ENCODE results near the gene JPH4. TPM values are rescaled to one million over a fixed set of nuclear protein-coding genes. Genes with fewer than 3 reads are reported as not detected.

Gene JPH4
- polyA plus RNA-seq, 1 donor (not counting 4 experiments of a cell fraction or from before 2014, with no cell fraction given) = 0.01 TPM

GRCh38 chr14:23564876-23565275 is 13.7 kb downstream of the JPH4 start:
- no peak overlapping the region for H3K27ac ChIP-seq (ENCODE audit: control insufficient read depth, insufficient read depth, low read length)
- H3K4me2 ChIP-seq (ENCODE audit: control insufficient read depth, extremely low read depth, insufficient read depth, low read depth, low read length) = no peak overlapping the region
- H3K36me3 ChIP-seq (ENCODE audit: control insufficient read depth in 2 of 2, extremely low read depth in 1 of 2, insufficient read depth in 2 of 2, low read length in 2 of 2) = peaks cover 41 to 44% of the 10 kb centered on the region in 2 experiments
- no peaks in the 10 kb centered on the region for H3K9me1 ChIP-seq (ENCODE audit: control insufficient read depth, extremely low read depth, insufficient read depth, low read length)
- H4K20me1 ChIP-seq (ENCODE audit: control insufficient read depth, extremely low read depth, insufficient read depth, low read length) = peaks cover 3% of the 10 kb centered on the region
- dilution Hi-C loops (cut with MboI; ENCODE audit: extremely low pct_ligation_motif_present, low sequenced_read_pairs) = no loop called here
- H3K4me1 ChIP-seq (ENCODE audit: control insufficient read depth, extremely low read depth, insufficient read depth, low read length) = peaks cover 17% of the 10 kb centered on the region
- no peaks in the 10 kb centered on the region for H3K9me3 ChIP-seq (ENCODE audit: control insufficient read depth, low read depth, low read length)
- no peaks in the 10 kb centered on the region for H3K27me3 ChIP-seq (ENCODE audit: control insufficient read depth, extremely low read depth, insufficient read depth, low read length)
- TF ChIP-seq, protein P1, sequence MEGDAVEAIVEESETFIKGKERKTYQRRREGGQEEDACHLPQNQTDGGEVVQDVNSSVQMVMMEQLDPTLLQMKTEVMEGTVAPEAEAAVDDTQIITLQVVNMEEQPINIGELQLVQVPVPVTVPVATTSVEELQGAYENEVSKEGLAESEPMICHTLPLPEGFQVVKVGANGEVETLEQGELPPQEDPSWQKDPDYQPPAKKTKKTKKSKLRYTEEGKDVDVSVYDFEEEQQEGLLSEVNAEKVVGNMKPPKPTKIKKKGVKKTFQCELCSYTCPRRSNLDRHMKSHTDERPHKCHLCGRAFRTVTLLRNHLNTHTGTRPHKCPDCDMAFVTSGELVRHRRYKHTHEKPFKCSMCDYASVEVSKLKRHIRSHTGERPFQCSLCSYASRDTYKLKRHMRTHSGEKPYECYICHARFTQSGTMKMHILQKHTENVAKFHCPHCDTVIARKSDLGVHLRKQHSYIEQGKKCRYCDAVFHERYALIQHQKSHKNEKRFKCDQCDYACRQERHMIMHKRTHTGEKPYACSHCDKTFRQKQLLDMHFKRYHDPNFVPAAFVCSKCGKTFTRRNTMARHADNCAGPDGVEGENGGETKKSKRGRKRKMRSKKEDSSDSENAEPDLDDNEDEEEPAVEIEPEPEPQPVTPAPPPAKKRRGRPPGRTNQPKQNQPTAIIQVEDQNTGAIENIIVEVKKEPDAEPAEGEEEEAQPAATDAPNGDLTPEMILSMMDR (optimal IDR thresholded peaks at IDR 0.05 in 1 of 3, IDR thresholded peaks at IDR 0.05 in 1 of 3, conservative IDR thresholded peaks at IDR 0.05 in 1 of 3; ENCODE audit: extremely low read depth in 1 of 3, insufficient read depth in 2 of 3, low read length in 3 of 3) = no peak
- TF ChIP-seq EZH2 (IDR thresholded peaks at IDR 0.05; ENCODE audit: low read length) = no peak
- FAIRE-seq (no peak), DNase-seq (ENCODE audit: low read depth, low spot score) (no peak)
- no peak overlapping the region for H3K4me3 ChIP-seq (ENCODE audit: control insufficient read depth in 2 of 3, extremely low read depth in 1 of 3, insufficient read depth in 2 of 3, low read depth in 1 of 3, low read length in 3 of 3)
- no peak overlapping the region for H3K9ac ChIP-seq (ENCODE audit: control insufficient read depth, extremely low read depth, insufficient read depth, low read length)
- no peak overlapping the region for H2AFZ ChIP-seq (ENCODE audit: control insufficient read depth, low read length)
- H3K79me2 ChIP-seq (ENCODE audit: control insufficient read depth, insufficient read depth, low read length) = peaks cover 21% of the 10 kb centered on the region

GRCh38 chr14:23564181-23564812 is 14.3 kb downstream of the JPH4 start:
- dilution Hi-C loops (cut with MboI; ENCODE audit: extremely low pct_ligation_motif_present, low sequenced_read_pairs) = no loop called here
- FAIRE-seq = no peak

More at GRCh38 chr14:23564181-23564812, 14.3 kb downstream of the JPH4 start:
- peaks cover 45 to 48% of the 10 kb centered on the region in 2 experiments for H3K36me3 ChIP-seq (ENCODE audit: control insufficient read depth in 2 of 2, extremely low read depth in 1 of 2, insufficient read depth in 2 of 2, low read length in 2 of 2)
- H3K9me1 ChIP-seq (ENCODE audit: control insufficient read depth, extremely low read depth, insufficient read depth, low read length) = no peaks in the 10 kb centered on the region
- peaks cover 9% of the 10 kb centered on the region for H4K20me1 ChIP-seq (ENCODE audit: control insufficient read depth, extremely low read depth, insufficient read depth, low read length)
- no peak overlapping the region for H3K4me2 ChIP-seq (ENCODE audit: control insufficient read depth, extremely low read depth, insufficient read depth, low read depth, low read length)
- no peaks in the 10 kb centered on the region for H3K9me3 ChIP-seq (ENCODE audit: control insufficient read depth, low read depth, low read length)
- no peak overlapping the region for H3K4me3 ChIP-seq (ENCODE audit: control insufficient read depth in 2 of 3, extremely low read depth in 1 of 3, insufficient read depth in 2 of 3, low read depth in 1 of 3, low read length in 3 of 3)
- peaks cover 17% of the 10 kb centered on the region for H3K4me1 ChIP-seq (ENCODE audit: control insufficient read depth, extremely low read depth, insufficient read depth, low read length)
- no peak for DNase-seq (ENCODE audit: low read depth, low spot score)
- no peak overlapping the region for H3K9ac ChIP-seq (ENCODE audit: control insufficient read depth, extremely low read depth, insufficient read depth, low read length)
- no peaks in the 10 kb centered on the region for H3K27me3 ChIP-seq (ENCODE audit: control insufficient read depth, extremely low read depth, insufficient read depth, low read length)
- TF ChIP-seq, protein P1 (optimal IDR thresholded peaks at IDR 0.05 in 1 of 3, IDR thresholded peaks at IDR 0.05 in 1 of 3, conservative IDR thresholded peaks at IDR 0.05 in 1 of 3; ENCODE audit: extremely low read depth in 1 of 3, insufficient read depth in 2 of 3, low read length in 3 of 3) = no peak
- TF ChIP-seq EZH2 (IDR thresholded peaks at IDR 0.05; ENCODE audit: low read length) = no peak
- no peak overlapping the region for H2AFZ ChIP-seq (ENCODE audit: control insufficient read depth, low read length)
- H3K27ac ChIP-seq (ENCODE audit: control insufficient read depth, insufficient read depth, low read length) = no peak overlapping the region
- peaks cover 21% of the 10 kb centered on the region for H3K79me2 ChIP-seq (ENCODE audit: control insufficient read depth, insufficient read depth, low read length)

Measured in keratinocyte (primary cell).